ENCODE results near the gene ASNSD1. TPM values are rescaled to one million over a fixed set of nuclear protein-coding genes. Genes with fewer than 3 reads are reported as not detected.

ASNSD1 gene
- total and polyA plus RNA-seq, 2 of the 13 experiments (the other 11 are each of a cell fraction or from before 2014, with no cell fraction given): 35.1 to 96.6 TPM

DNA sequence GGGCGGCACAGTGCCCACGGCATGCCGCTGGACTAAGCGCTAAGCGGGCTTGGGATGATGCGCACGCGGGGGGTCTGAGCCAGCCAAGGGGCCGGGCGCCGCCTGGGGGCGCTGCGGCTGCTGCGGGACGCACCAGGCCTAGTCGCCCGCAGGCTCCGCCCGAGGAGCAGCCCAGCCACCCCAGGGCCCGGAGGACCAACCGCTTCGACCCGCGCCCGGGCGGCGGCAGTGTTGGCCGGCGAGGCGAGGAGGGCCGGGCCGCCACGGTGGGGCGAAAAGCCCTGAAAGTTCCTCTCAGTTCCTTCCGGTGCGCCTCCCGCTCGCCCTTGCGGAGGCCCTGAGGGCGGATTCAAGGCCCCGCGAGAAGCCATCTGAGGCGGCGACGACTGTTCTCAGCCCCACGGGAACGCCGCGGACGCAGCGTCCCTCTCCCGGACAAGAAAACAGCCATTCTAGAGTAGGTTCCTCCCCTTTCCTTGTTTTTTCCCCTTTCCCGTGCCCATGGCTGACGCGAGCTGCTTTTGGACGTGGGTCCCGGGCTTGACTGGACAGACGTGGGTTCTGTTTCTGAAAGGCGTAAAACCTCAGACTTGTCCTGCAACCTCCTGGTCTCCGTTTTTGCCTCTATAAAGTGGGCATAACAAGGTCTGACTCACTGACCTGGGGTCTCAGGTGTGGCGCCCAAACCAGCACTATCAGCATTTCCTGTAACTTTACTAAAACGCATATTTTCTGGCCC is 13.3 kb downstream of the ASNSD1 start, which contains the start of gene ANKAR (continued):
- TF ChIP-seq, protein P1, sequence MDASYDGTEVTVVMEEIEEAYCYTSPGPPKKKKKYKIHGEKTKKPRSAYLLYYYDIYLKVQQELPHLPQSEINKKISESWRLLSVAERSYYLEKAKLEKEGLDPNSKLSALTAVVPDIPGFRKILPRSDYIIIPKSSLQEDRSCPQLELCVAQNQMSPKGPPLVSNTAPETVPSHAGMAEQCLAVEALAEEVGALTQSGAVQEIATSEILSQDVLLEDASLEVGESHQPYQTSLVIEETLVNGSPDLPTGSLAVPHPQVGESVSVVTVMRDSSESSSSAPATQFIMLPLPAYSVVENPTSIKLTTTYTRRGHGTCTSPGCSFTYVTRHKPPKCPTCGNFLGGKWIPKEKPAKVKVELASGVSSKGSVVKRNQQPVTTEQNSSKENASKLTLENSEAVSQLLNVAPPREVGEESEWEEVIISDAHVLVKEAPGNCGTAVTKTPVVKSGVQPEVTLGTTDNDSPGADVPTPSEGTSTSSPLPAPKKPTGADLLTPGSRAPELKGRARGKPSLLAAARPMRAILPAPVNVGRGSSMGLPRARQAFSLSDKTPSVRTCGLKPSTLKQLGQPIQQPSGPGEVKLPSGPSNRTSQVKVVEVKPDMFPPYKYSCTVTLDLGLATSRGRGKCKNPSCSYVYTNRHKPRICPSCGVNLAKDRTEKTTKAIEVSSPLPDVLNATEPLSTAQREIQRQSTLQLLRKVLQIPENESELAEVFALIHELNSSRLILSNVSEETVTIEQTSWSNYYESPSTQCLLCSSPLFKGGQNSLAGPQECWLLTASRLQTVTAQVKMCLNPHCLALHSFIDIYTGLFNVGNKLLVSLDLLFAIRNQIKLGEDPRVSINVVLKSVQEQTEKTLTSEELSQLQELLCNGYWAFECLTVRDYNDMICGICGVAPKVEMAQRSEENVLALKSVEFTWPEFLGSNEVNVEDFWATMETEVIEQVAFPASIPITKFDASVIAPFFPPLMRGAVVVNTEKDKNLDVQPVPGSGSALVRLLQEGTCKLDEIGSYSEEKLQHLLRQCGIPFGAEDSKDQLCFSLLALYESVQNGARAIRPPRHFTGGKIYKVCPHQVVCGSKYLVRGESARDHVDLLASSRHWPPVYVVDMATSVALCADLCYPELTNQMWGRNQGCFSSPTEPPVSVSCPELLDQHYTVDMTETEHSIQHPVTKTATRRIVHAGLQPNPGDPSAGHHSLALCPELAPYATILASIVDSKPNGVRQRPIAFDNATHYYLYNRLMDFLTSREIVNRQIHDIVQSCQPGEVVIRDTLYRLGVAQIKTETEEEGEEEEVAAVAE (CRISPR knock-in tag; IDR thresholded peaks at IDR 0.05; ENCODE audit: borderline replicate concordance): 0 out of 2 replicates have a peak, but pooled peaks have one; percentile 4
- peak; percentile 54; the same call in 1 of the 2 replicates for TF ChIP-seq FOXO1 (CRISPR knock-in tag; IDR thresholded peaks at IDR 0.05)
- TF ChIP-seq, protein P2, sequence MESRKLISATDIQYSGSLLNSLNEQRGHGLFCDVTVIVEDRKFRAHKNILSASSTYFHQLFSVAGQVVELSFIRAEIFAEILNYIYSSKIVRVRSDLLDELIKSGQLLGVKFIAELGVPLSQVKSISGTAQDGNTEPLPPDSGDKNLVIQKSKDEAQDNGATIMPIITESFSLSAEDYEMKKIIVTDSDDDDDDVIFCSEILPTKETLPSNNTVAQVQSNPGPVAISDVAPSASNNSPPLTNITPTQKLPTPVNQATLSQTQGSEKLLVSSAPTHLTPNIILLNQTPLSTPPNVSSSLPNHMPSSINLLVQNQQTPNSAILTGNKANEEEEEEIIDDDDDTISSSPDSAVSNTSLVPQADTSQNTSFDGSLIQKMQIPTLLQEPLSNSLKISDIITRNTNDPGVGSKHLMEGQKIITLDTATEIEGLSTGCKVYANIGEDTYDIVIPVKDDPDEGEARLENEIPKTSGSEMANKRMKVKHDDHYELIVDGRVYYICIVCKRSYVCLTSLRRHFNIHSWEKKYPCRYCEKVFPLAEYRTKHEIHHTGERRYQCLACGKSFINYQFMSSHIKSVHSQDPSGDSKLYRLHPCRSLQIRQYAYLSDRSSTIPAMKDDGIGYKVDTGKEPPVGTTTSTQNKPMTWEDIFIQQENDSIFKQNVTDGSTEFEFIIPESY (CRISPR knock-in tag; IDR thresholded peaks at IDR 0.05): peak; percentile 94
- TF ChIP-seq HDAC1 (CRISPR knock-in tag; IDR thresholded peaks at IDR 0.05): peak; percentile 79
- TF ChIP-seq POLR2AphosphoS2 (IDR thresholded peaks at IDR 0.05; ENCODE audit: low read depth, low read length): no peak
- peak; percentile 82 for TF ChIP-seq MED8 (CRISPR knock-in tag; IDR thresholded peaks at IDR 0.05; ENCODE audit: insufficient replicate concordance)
- 0 out of 2 replicates have a peak, but pooled peaks have one; percentile 34 for TF ChIP-seq CEBPG (CRISPR knock-in tag; IDR thresholded peaks at IDR 0.05)
- TF ChIP-seq ATF7 (IDR thresholded peaks at IDR 0.05): no peak
- no peak for TF ChIP-seq ATF7 (CRISPR knock-in tag; IDR thresholded peaks at IDR 0.05)
- TF ChIP-seq EP300 (IDR thresholded peaks at IDR 0.05; ENCODE audit: low read depth in 2 of 2, low read length in 2 of 2): peak in 1 of 2 experiments; percentile 51; a peak in 1 of 4 replicates
- TF ChIP-seq EP300 (CRISPR knock-in tag; IDR thresholded peaks at IDR 0.05; ENCODE audit: borderline replicate concordance): no peak
- no peak for TF ChIP-seq ZNF180 (CRISPR knock-in tag; IDR thresholded peaks at IDR 0.05; ENCODE audit: borderline replicate concordance, low read depth)
- peak; percentile 62; the same call in 1 of the 2 replicates for TF ChIP-seq KDM5A (IDR thresholded peaks at IDR 0.05; ENCODE audit: borderline replicate concordance, low read length)
- no peak for TF ChIP-seq ZNF572 (CRISPR knock-in tag; IDR thresholded peaks at IDR 0.05)
- TF ChIP-seq NFE2L2 (IDR thresholded peaks at IDR 0.05; ENCODE audit: low read length): no peak
- TF ChIP-seq YEATS2 (CRISPR knock-in tag; IDR thresholded peaks at IDR 0.05; ENCODE audit: borderline replicate concordance): peak; percentile 86
- no peak for TF ChIP-seq HCFC1 (IDR thresholded peaks at IDR 0.05; ENCODE audit: low read depth, low read length)
- TF ChIP-seq, protein P3, sequence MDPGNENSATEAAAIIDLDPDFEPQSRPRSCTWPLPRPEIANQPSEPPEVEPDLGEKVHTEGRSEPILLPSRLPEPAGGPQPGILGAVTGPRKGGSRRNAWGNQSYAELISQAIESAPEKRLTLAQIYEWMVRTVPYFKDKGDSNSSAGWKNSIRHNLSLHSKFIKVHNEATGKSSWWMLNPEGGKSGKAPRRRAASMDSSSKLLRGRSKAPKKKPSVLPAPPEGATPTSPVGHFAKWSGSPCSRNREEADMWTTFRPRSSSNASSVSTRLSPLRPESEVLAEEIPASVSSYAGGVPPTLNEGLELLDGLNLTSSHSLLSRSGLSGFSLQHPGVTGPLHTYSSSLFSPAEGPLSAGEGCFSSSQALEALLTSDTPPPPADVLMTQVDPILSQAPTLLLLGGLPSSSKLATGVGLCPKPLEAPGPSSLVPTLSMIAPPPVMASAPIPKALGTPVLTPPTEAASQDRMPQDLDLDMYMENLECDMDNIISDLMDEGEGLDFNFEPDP (CRISPR knock-in tag; conservative IDR thresholded peaks at IDR 0.05): peak; percentile 99
- no peak; the same call in 1 of the 2 replicates for TF ChIP-seq RFX3 (CRISPR knock-in tag; IDR thresholded peaks at IDR 0.05)
- no peak for TF ChIP-seq ZNF33A (CRISPR knock-in tag; IDR thresholded peaks at IDR 0.05; ENCODE audit: borderline replicate concordance)

All from HepG2 (cell line).